ENCODE results near the gene TEX52. TPM values are rescaled to one million over a fixed set of nuclear protein-coding genes. Genes with fewer than 3 reads are reported as not detected.

Gene TEX52
- total and polyA plus RNA-seq, 2 of the 13 experiments (the other 11 are each of a cell fraction or from before 2014, with no cell fraction given): 0.05 TPM; not detected in 1

DNA sequence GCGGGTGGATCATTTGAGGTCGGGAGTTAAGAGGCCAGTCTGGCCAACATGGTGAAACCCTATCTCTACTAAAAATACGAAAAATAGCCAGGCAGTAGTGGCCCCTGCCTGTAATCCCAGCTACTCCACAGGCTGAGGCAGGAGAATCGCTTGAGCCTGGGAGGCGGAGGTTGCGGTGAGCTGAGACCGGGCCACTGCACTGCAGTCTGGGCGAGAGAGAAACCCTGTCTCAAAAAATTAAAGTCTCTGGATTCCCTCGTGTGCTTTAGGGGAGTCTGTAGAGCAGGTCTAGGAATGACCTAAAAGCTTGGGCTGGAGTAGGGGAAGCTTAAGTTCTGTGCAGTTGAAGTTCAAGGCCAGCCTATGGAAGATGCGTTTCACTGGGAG lies 33.2 kb upstream of the TEX52 start:
- H3K4me1 ChIP-seq (ENCODE audit: insufficient read depth, low read length): peaks cover 57% of the 10 kb centered on the region
- intact Hi-C loops (cut with micrococcal nuclease; ENCODE audit: unreplicated experiment): loop anchor here (5.0 kb wide), 1 partner anchor 72 kb away; no protein-coding TSS in a partner anchor
- ATAC-seq: no peak
- peak overlapping the region; percentile 91 for H3K4me2 ChIP-seq (ENCODE audit: low read depth, low read length)
- in situ Hi-C loops (cut with HindIII; ENCODE audit: extremely low pct_ligation_motif_present, low pct_unique_long_range_greater_than_20kb): no loop called here
- no peak for FAIRE-seq
- no peaks in the 10 kb centered on the region for H4K20me1 ChIP-seq (ENCODE audit: insufficient read depth, low read length)
- no peak overlapping the region for H2AFZ ChIP-seq (ENCODE audit: low read length)
- no peak for DNase-seq (ENCODE audit: low spot score)
- H3K9ac ChIP-seq (ENCODE audit: insufficient read depth, low read depth, low read length): peak overlapping the region; percentile 74
- no TSS peak for BruUV-seq (replicated peaks)
- H3K27ac ChIP-seq (ENCODE audit: extremely low read length, insufficient read depth, low read length): peak overlapping the region; percentile 69
- CTCF ChIA-PET (ENCODE audit: low intra/inter-chr PET ratio, low total read pairs): no interaction called here
- POLR2A ChIA-PET: interaction anchor here (0.7 to 1.8 kb wide), 10 partner anchors 11 to 1122 kb away, joined by 3 to 12 read pairs (median 3); partner anchors contain the start of gene RHNO1
- peaks cover 0 to 7% of the 10 kb centered on the region in 2 experiments; a peak in 1 of 5 replicates for H3K36me3 ChIP-seq (replicated peaks in 1 of 2; ENCODE audit: control insufficient read depth in 1 of 2, insufficient read depth in 2 of 2, low read length in 2 of 2)
- WGBS (ENCODE audit: low lambda C conversion rate): 82% methylated on average over 10 of the region's 10 CpGs
- H3K9me3 ChIP-seq (ENCODE audit: low read length): no peaks in the 10 kb centered on the region
- peak overlapping the region; percentile 34 to 87 (median 45); a peak in 4 of 6 replicates for H3K4me3 ChIP-seq (replicated peaks in 1 of 3; ENCODE audit: insufficient read depth in 1 of 3, low read depth in 2 of 3, low read length in 3 of 3)
- H3K27me3 ChIP-seq (ENCODE audit: control insufficient read depth in 1 of 2, insufficient read depth in 2 of 2, low read length in 2 of 2): no peaks in the 10 kb centered on the region
- H3K79me2 ChIP-seq (ENCODE audit: insufficient read depth, low read length): peaks cover 17% of the 10 kb centered on the region
- TF ChIP-seq SNAI1 (CRISPR knock-in tag; IDR thresholded peaks at IDR 0.05; ENCODE audit: borderline replicate concordance): 0 out of 2 replicates have a peak, but pooled peaks have one; percentile 0
- TF ChIP-seq, protein P1, sequence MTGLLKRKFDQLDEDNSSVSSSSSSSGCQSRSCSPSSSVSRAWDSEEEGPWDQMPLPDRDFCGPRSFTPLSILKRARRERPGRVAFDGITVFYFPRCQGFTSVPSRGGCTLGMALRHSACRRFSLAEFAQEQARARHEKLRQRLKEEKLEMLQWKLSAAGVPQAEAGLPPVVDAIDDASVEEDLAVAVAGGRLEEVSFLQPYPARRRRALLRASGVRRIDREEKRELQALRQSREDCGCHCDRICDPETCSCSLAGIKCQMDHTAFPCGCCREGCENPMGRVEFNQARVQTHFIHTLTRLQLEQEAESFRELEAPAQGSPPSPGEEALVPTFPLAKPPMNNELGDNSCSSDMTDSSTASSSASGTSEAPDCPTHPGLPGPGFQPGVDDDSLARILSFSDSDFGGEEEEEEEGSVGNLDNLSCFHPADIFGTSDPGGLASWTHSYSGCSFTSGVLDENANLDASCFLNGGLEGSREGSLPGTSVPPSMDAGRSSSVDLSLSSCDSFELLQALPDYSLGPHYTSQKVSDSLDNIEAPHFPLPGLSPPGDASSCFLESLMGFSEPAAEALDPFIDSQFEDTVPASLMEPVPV (CRISPR knock-in tag; IDR thresholded peaks at IDR 0.05): no peak
- TF ChIP-seq, protein P2, sequence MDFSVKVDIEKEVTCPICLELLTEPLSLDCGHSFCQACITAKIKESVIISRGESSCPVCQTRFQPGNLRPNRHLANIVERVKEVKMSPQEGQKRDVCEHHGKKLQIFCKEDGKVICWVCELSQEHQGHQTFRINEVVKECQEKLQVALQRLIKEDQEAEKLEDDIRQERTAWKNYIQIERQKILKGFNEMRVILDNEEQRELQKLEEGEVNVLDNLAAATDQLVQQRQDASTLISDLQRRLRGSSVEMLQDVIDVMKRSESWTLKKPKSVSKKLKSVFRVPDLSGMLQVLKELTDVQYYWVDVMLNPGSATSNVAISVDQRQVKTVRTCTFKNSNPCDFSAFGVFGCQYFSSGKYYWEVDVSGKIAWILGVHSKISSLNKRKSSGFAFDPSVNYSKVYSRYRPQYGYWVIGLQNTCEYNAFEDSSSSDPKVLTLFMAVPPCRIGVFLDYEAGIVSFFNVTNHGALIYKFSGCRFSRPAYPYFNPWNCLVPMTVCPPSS (IDR thresholded peaks at IDR 0.05): no peak
- TF ChIP-seq ZNF749 (CRISPR knock-in tag; IDR thresholded peaks at IDR 0.05; ENCODE audit: borderline replicate concordance): no peak
- TF ChIP-seq ZNF260 (CRISPR knock-in tag; IDR thresholded peaks at IDR 0.05; ENCODE audit: borderline replicate concordance, low read depth): no peak
- TF ChIP-seq ZNF547 (CRISPR knock-in tag; IDR thresholded peaks at IDR 0.05): no peak
- TF ChIP-seq, protein P3, sequence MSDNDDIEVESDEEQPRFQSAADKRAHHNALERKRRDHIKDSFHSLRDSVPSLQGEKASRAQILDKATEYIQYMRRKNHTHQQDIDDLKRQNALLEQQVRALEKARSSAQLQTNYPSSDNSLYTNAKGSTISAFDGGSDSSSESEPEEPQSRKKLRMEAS (IDR thresholded peaks at IDR 0.05): no peak
- no peak for TF ChIP-seq NCOA5 (CRISPR knock-in tag; IDR thresholded peaks at IDR 0.05)
- no peak for TF ChIP-seq SRF (IDR thresholded peaks at IDR 0.05; ENCODE audit: low read depth, low read length)
- TF ChIP-seq EEA1 (CRISPR knock-in tag; IDR thresholded peaks at IDR 0.05; ENCODE audit: borderline replicate concordance): 0 out of 2 replicates have a peak, but pooled peaks have one; percentile 5
- TF ChIP-seq TBP (CRISPR knock-in tag; IDR thresholded peaks at IDR 0.05): no peak
- TF ChIP-seq, protein P4, sequence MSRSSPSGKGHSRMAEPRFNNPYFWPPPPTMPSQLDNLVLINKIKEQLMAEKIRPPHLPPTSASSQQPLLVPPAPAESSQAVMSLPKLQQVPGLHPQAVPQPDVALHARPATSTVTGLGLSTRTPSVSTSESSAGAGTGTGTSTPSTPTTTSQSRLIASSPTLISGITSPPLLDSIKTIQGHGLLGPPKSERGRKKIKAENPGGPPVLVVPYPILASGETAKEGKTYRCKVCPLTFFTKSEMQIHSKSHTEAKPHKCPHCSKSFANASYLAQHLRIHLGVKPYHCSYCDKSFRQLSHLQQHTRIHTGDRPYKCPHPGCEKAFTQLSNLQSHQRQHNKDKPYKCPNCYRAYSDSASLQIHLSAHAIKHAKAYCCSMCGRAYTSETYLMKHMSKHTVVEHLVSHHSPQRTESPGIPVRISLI (CRISPR knock-in tag; IDR thresholded peaks at IDR 0.05; ENCODE audit: borderline replicate concordance): no peak
- TF ChIP-seq, protein P5, sequence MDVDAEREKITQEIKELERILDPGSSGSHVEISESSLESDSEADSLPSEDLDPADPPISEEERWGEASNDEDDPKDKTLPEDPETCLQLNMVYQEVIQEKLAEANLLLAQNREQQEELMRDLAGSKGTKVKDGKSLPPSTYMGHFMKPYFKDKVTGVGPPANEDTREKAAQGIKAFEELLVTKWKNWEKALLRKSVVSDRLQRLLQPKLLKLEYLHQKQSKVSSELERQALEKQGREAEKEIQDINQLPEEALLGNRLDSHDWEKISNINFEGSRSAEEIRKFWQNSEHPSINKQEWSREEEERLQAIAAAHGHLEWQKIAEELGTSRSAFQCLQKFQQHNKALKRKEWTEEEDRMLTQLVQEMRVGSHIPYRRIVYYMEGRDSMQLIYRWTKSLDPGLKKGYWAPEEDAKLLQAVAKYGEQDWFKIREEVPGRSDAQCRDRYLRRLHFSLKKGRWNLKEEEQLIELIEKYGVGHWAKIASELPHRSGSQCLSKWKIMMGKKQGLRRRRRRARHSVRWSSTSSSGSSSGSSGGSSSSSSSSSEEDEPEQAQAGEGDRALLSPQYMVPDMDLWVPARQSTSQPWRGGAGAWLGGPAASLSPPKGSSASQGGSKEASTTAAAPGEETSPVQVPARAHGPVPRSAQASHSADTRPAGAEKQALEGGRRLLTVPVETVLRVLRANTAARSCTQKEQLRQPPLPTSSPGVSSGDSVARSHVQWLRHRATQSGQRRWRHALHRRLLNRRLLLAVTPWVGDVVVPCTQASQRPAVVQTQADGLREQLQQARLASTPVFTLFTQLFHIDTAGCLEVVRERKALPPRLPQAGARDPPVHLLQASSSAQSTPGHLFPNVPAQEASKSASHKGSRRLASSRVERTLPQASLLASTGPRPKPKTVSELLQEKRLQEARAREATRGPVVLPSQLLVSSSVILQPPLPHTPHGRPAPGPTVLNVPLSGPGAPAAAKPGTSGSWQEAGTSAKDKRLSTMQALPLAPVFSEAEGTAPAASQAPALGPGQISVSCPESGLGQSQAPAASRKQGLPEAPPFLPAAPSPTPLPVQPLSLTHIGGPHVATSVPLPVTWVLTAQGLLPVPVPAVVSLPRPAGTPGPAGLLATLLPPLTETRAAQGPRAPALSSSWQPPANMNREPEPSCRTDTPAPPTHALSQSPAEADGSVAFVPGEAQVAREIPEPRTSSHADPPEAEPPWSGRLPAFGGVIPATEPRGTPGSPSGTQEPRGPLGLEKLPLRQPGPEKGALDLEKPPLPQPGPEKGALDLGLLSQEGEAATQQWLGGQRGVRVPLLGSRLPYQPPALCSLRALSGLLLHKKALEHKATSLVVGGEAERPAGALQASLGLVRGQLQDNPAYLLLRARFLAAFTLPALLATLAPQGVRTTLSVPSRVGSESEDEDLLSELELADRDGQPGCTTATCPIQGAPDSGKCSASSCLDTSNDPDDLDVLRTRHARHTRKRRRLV (CRISPR knock-in tag; IDR thresholded peaks at IDR 0.05): no peak
- TF ChIP-seq ZKSCAN8 (CRISPR knock-in tag; IDR thresholded peaks at IDR 0.05; ENCODE audit: borderline replicate concordance): no peak
- no peak for TF ChIP-seq ZNF225 (CRISPR knock-in tag; IDR thresholded peaks at IDR 0.05)

All from HepG2 (cell line).